ENCODE measurements around the gene C1QTNF2.

C1QTNF2 gene

DNA sequence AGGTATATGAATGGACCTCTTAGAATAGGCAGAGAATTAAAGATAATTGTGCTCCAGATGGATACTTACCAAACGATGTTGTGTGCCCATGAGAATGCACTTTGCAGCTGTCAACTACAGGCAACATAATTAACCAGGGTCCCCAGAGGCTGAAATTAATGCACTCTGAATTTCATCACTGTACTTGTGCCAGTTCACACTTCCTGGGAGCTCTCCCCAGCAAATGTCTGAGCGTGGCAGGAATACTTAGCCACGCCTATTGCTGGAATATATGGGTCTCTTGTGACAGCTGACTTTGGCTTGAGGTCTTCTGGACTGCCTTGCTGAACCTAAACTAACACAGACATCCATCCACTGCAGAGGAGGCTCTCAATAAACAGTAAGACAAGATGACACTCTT is 11.9 kb upstream of the C1QTNF2 start:
- Histone ChIP-seq H2AFZ (ENCODE audit: low read length) (no peak overlapping the region), H3K4me1 (ENCODE audit: insufficient read depth, low read length, poor library complexity, severe bottlenecking) (no peaks in the 10 kb centered on the region), H3K4me3 (ENCODE audit: low read length, poor library complexity, severe bottlenecking) (no peak overlapping the region), H3K9ac (ENCODE audit: low read depth, low read length, poor library complexity, severe bottlenecking) (no peak overlapping the region), H3K27me3 (ENCODE audit: insufficient read depth, low read length, poor library complexity, severe bottlenecking) (no peaks in the 10 kb centered on the region), H4K20me1 (ENCODE audit: insufficient read depth, low read length, poor library complexity, severe bottlenecking) (no peaks in the 10 kb centered on the region), H3K9me2 (replicated peaks; ENCODE audit: low read depth, low read length) (no peaks in the 10 kb centered on the region), H3K4me2 (ENCODE audit: low read depth, low read length, poor library complexity, severe bottlenecking) (no peak overlapping the region), H3K79me2 (ENCODE audit: insufficient read depth, low read length) (no peaks in the 10 kb centered on the region), H3F3A (ENCODE audit: low read depth) (no peaks in the 10 kb centered on the region), H3K9me3 (ENCODE audit: insufficient read depth, low read depth, low read length) (no peaks in the 10 kb centered on the region), H3K36me3 (ENCODE audit: insufficient read depth, low read length) (no peaks in the 10 kb centered on the region)
- TF ChIP-seq, protein P1, sequence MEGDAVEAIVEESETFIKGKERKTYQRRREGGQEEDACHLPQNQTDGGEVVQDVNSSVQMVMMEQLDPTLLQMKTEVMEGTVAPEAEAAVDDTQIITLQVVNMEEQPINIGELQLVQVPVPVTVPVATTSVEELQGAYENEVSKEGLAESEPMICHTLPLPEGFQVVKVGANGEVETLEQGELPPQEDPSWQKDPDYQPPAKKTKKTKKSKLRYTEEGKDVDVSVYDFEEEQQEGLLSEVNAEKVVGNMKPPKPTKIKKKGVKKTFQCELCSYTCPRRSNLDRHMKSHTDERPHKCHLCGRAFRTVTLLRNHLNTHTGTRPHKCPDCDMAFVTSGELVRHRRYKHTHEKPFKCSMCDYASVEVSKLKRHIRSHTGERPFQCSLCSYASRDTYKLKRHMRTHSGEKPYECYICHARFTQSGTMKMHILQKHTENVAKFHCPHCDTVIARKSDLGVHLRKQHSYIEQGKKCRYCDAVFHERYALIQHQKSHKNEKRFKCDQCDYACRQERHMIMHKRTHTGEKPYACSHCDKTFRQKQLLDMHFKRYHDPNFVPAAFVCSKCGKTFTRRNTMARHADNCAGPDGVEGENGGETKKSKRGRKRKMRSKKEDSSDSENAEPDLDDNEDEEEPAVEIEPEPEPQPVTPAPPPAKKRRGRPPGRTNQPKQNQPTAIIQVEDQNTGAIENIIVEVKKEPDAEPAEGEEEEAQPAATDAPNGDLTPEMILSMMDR (conservative IDR thresholded peaks at IDR 0.05; ENCODE audit: low read length): no peak
- no peak for TF ChIP-seq EZH2phosphoT487 (IDR thresholded peaks at IDR 0.05; ENCODE audit: borderline replicate concordance)

DNA sequence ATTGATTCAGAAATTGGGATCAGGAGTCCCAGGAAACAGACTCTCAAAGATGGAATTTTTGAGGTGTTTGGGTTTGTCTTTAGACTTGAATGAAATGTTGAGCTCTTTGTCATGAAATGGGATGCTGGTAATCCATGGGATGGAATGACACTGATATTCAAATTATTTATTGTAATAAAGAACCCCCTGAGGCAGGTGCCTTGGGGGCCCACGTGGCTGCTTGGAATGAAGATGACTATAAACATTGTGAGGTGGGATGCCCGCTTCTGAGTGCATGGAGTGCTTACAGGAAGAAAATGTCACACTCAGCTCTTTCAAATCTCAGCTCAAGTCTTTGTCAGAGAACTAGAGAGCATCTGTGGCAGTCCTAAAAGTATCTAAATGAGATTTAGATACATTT is 9.6 kb upstream of the C1QTNF2 start:
- Histone ChIP-seq H2AFZ (ENCODE audit: low read length) (no peak overlapping the region), H3K36me3 (ENCODE audit: insufficient read depth, low read length) (no peaks in the 10 kb centered on the region), H3F3A (ENCODE audit: low read depth) (no peaks in the 10 kb centered on the region), H4K20me1 (ENCODE audit: insufficient read depth, low read length, poor library complexity, severe bottlenecking) (no peaks in the 10 kb centered on the region), H3K4me1 (ENCODE audit: insufficient read depth, low read length, poor library complexity, severe bottlenecking) (no peaks in the 10 kb centered on the region), H3K9ac (ENCODE audit: low read depth, low read length, poor library complexity, severe bottlenecking) (no peak overlapping the region), H3K9me2 (replicated peaks; ENCODE audit: low read depth, low read length) (no peaks in the 10 kb centered on the region), H3K27me3 (ENCODE audit: insufficient read depth, low read length, poor library complexity, severe bottlenecking) (no peaks in the 10 kb centered on the region), H3K79me2 (ENCODE audit: insufficient read depth, low read length) (no peaks in the 10 kb centered on the region), H3K4me2 (ENCODE audit: low read depth, low read length, poor library complexity, severe bottlenecking) (no peak overlapping the region), H3K4me3 (ENCODE audit: low read length, poor library complexity, severe bottlenecking) (no peak overlapping the region), H3K9me3 (ENCODE audit: insufficient read depth, low read depth, low read length) (no peaks in the 10 kb centered on the region)
- TF ChIP-seq, protein P1 (conservative IDR thresholded peaks at IDR 0.05; ENCODE audit: low read length): no peak
- no peak for TF ChIP-seq EZH2phosphoT487 (IDR thresholded peaks at IDR 0.05; ENCODE audit: borderline replicate concordance)

DNA sequence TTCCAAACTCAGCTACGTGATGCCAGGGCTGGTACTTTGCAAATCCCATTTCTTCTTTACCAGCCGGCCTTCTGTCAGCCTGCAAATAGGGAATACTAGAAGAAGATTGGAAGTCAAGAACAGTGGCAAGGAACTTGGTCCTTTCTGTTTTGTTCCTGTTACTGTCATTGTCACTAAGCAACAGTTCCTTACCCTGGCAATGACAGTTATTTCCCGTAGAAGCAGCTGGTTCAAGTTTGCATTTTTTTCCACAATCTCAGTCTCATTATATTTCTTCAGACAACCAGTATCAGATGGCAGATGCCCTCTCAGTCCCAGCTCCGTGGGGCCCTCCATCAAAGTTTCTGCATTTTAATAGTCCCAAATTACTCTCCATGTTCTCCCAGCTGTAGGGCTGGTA is 9.1 kb upstream of the C1QTNF2 start:
- H3K4me1 ChIP-seq (ENCODE audit: insufficient read depth, low read length, poor library complexity, severe bottlenecking): no peaks in the 10 kb centered on the region

More for the DNA sequence above, 9.1 kb upstream of the C1QTNF2 start:
- Histone ChIP-seq H2AFZ (ENCODE audit: low read length) (no peak overlapping the region), H3K36me3 (ENCODE audit: insufficient read depth, low read length) (no peaks in the 10 kb centered on the region), H3K79me2 (ENCODE audit: insufficient read depth, low read length) (no peaks in the 10 kb centered on the region), H3K27me3 (ENCODE audit: insufficient read depth, low read length, poor library complexity, severe bottlenecking) (no peaks in the 10 kb centered on the region), H3K4me2 (ENCODE audit: low read depth, low read length, poor library complexity, severe bottlenecking) (no peak overlapping the region), H3F3A (ENCODE audit: low read depth) (no peaks in the 10 kb centered on the region), H3K9me2 (replicated peaks; ENCODE audit: low read depth, low read length) (no peaks in the 10 kb centered on the region), H3K4me3 (ENCODE audit: low read length, poor library complexity, severe bottlenecking) (no peak overlapping the region), H4K20me1 (ENCODE audit: insufficient read depth, low read length, poor library complexity, severe bottlenecking) (no peaks in the 10 kb centered on the region), H3K9ac (ENCODE audit: low read depth, low read length, poor library complexity, severe bottlenecking) (no peak overlapping the region), H3K9me3 (ENCODE audit: insufficient read depth, low read depth, low read length) (no peaks in the 10 kb centered on the region)
- TF ChIP-seq, protein P1 (conservative IDR thresholded peaks at IDR 0.05; ENCODE audit: low read length): no peak
- no peak for TF ChIP-seq EZH2phosphoT487 (IDR thresholded peaks at IDR 0.05; ENCODE audit: borderline replicate concordance)

Data from Loucy (cell line).